ENCODE measurements around the gene BBS12.

Gene BBS12

DNA sequence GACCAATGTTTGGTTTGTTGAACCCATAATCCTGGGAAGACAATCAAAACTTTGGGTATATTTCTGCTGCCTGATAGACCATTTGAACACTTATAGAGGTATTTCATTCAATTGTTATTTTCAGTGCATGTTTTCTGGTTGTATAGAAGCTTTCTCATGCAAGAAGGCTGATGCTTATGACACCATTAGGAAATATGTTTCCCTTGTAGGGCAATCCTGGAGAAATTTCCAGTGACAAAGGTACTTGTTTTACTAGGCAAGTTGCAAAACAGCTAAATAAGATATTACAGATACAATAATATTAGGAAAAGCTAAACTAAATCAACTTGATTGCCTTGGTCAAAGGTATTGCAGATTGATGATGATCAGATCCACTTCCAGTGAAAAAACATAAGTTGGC lies 61.3 kb downstream of the BBS12 start:
- in situ Hi-C loops (cut with MboI; ENCODE audit: low sequenced_read_pairs) = no loop called here
